PFSK-1 (cell line): ENCODE measurements around the gene SYCE3.

Source experiments
- FOXP2 ChIP-seq: optimal IDR thresholded peaks from 2 replicates; pipeline ENCODE3; 2011; ENCODE audit warnings: borderline replicate concordance, control low read depth, inconsistent platforms; ENCODE audit not compliant: insufficient read depth; ENCODE audit errors: extremely low read length, extremely low read depth
- POLR2AphosphoS5 ChIP-seq: IDR thresholded peaks from 2 replicates; pipeline ENCODE4 v1.6.1; 2012; ENCODE audit warnings: low read depth, mild to moderate bottlenecking, control low read depth, low read length, moderate library complexity
- TF ChIP-seq, protein P1 (sequence below), 2 experiments: IDR thresholded peaks; 2 replicates each; pipeline versions ENCODE4 v1.6.1 to v1.8.0; 2011 to 2012; ENCODE audit warnings: low read depth in 2 of 2, low read length in 2 of 2, control low read depth in 1 of 2, inconsistent platforms in 1 of 2, mild to moderate bottlenecking in 1 of 2, moderate library complexity in 1 of 2; ENCODE audit not compliant: insufficient read depth in 1 of 2

DNA sequence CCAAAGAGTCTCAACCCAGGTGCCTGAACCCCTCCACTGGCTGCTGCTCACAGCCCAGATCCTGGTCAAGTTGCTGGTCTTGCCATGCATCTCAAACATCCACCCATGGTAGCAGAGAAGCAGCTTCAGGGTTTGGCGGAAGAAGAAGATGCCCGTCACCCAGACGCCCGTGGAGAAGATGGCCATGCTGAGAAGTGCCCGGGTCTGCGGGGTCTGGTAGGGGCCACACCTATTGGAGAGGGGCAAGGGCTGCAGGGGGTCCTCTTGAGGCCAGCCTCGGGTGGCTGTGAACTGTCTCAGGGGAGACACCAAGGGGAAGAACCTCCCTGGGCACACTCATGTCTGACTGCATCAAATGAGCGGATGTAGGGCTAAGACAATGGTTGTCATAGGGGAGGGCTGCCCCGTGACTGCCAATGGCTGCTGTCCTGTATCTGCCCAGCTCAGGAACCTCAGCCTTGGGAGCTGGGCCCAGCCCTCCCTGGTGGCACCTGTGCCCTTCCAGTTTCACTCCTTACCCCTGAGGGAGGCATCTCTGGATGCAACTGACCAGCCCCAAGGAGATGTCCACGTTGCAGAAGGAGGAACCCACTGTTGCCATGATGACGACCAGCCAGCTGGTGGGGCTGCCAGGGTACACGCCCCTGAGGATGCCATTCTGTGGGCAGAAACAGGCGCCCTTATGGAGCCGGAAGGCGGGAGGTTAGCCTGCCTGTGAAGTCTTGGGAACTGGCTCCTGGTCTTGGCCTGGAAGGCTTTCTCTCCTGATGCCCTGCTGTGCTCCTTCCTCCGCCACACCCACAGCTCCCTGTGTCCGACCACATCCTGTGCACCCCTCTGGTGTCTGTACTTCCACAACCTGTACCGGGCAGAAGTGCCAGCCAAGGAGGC is 14.3 kb upstream of the SYCE3 start:
- TF ChIP-seq POLR2AphosphoS5 (no peak), FOXP2 (no peak)
- TF ChIP-seq, protein P1, sequence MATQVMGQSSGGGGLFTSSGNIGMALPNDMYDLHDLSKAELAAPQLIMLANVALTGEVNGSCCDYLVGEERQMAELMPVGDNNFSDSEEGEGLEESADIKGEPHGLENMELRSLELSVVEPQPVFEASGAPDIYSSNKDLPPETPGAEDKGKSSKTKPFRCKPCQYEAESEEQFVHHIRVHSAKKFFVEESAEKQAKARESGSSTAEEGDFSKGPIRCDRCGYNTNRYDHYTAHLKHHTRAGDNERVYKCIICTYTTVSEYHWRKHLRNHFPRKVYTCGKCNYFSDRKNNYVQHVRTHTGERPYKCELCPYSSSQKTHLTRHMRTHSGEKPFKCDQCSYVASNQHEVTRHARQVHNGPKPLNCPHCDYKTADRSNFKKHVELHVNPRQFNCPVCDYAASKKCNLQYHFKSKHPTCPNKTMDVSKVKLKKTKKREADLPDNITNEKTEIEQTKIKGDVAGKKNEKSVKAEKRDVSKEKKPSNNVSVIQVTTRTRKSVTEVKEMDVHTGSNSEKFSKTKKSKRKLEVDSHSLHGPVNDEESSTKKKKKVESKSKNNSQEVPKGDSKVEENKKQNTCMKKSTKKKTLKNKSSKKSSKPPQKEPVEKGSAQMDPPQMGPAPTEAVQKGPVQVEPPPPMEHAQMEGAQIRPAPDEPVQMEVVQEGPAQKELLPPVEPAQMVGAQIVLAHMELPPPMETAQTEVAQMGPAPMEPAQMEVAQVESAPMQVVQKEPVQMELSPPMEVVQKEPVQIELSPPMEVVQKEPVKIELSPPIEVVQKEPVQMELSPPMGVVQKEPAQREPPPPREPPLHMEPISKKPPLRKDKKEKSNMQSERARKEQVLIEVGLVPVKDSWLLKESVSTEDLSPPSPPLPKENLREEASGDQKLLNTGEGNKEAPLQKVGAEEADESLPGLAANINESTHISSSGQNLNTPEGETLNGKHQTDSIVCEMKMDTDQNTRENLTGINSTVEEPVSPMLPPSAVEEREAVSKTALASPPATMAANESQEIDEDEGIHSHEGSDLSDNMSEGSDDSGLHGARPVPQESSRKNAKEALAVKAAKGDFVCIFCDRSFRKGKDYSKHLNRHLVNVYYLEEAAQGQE (IDR thresholded peaks at IDR 0.05; ENCODE audit: insufficient read depth in 1 of 2, low read depth in 2 of 2, low read length in 2 of 2): no peak
